HG02852 (cell line): ENCODE data around the gene GPR146.
A peak's percentile ranks its signal among the peaks of the same experiment; 100 is the strongest.
"Not testable (repeated sequence)": the region's sequence is repeated elsewhere in the genome, so short reads cannot be mapped to it uniquely, and the experiment has no call there.

Experiments
- ATAC-seq: cut with Tn5 transposase; IDR thresholded peaks from one replicate; pipeline ENCODE4 v1.9.1; 2021; ENCODE audit warnings: mild to moderate bottlenecking, moderate library complexity; ENCODE audit not compliant: unreplicated experiment

Gene GPR146

GRCh38 chr7:1074018-1074417 lies 29.7 kb downstream of the GPR146 start:
- not testable (repeated sequence) for ATAC-seq

GRCh38 chr7:1074593-1075431 lies 30.5 kb downstream of the GPR146 start:
- no peak for ATAC-seq

GRCh38 chr7:1076184-1077072 lies 32.1 kb downstream of the GPR146 start:
- ATAC-seq: no peak

GRCh38 chr7:1078519-1078918 lies 34.2 kb downstream of the GPR146 start:
- ATAC-seq: no peak

- ATAC-seq: no peak
Measured at GRCh38 chr7:1078985-1079384, 34.6 kb downstream of the GPR146 start.

- ATAC-seq: no peak
Measured at GRCh38 chr7:1079546-1079945, 35.2 kb downstream of the GPR146 start.

GRCh38 chr7:1080252-1080920 lies 36.0 kb downstream of the GPR146 start:
- ATAC-seq: no peak

GRCh38 chr7:1080921-1081255 lies 36.5 kb downstream of the GPR146 start:
- ATAC-seq: no peak

- no peak for ATAC-seq
Measured at GRCh38 chr7:1081336-1081735, 37.0 kb downstream of the GPR146 start.

- ATAC-seq: no peak
Measured at GRCh38 chr7:1081931-1082401, 37.6 kb downstream of the GPR146 start.

- no peak for ATAC-seq
Measured at GRCh38 chr7:1083729-1084657, 39.6 kb downstream of the GPR146 start.

GRCh38 chr7:1085266-1085665 lies 40.9 kb downstream of the GPR146 start:
- no peak for ATAC-seq

- no peak for ATAC-seq
Measured at GRCh38 chr7:1085910-1086421, 41.6 kb downstream of the GPR146 start.

GRCh38 chr7:1086588-1087464 lies 42.5 kb downstream of the GPR146 start:
- peak; percentile 79 for ATAC-seq

- ATAC-seq: no peak
Measured at GRCh38 chr7:1087465-1087814, 43.1 kb downstream of the GPR146 start.

- ATAC-seq: no peak
Measured at GRCh38 chr7:1087952-1088920, 43.9 kb downstream of the GPR146 start, which contains the start of gene GPER1. GPER1 (plus strand) TSS chr7:1088113; CDS start chr7:1091729, 3,616 bp downstream.

- ATAC-seq: no peak
Measured at GRCh38 chr7:1090236-1090635, 45.9 kb downstream of the GPR146 start.
